Measurements from ENCODE around the gene NUP160. TPM values are rescaled to one million over a fixed set of nuclear protein-coding genes. Genes with fewer than 3 reads are reported as not detected.
A peak's percentile ranks its signal among the peaks of the same experiment; 100 is the strongest.
"Not testable (repeated sequence)": the region's sequence is repeated elsewhere in the genome, so short reads cannot be mapped to it uniquely, and the experiment has no call there.

The NUP160 gene
- total RNA-seq, 2 donors from 2014 or later = 13.8 to 15.3 TPM

DNA sequence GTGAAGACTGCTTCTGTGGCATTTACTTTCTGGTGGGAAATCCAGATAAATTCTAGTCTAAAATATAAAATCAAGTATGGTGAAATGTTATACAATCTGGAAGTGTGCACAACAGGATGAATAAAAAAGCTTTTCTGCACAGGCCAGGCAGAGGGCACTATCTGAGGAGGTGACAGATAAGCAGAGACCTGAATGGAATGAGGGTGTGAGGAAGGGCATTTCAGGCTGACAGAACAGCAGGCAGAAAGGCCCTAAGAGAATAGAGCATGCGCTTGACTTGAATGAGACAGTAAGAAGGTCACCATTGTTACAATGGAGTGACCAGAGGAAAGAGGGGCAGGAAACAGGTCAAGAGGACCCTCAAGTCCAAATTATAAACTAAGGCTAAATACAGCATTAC lies 47.4 kb downstream of the NUP160 start:
- DNase-seq = no peak
- TF ChIP-seq POLR2A (IDR thresholded peaks at IDR 0.05) = no peak
- TF ChIP-seq, protein P1, sequence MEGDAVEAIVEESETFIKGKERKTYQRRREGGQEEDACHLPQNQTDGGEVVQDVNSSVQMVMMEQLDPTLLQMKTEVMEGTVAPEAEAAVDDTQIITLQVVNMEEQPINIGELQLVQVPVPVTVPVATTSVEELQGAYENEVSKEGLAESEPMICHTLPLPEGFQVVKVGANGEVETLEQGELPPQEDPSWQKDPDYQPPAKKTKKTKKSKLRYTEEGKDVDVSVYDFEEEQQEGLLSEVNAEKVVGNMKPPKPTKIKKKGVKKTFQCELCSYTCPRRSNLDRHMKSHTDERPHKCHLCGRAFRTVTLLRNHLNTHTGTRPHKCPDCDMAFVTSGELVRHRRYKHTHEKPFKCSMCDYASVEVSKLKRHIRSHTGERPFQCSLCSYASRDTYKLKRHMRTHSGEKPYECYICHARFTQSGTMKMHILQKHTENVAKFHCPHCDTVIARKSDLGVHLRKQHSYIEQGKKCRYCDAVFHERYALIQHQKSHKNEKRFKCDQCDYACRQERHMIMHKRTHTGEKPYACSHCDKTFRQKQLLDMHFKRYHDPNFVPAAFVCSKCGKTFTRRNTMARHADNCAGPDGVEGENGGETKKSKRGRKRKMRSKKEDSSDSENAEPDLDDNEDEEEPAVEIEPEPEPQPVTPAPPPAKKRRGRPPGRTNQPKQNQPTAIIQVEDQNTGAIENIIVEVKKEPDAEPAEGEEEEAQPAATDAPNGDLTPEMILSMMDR (IDR thresholded peaks at IDR 0.05) = no peak

DNA sequence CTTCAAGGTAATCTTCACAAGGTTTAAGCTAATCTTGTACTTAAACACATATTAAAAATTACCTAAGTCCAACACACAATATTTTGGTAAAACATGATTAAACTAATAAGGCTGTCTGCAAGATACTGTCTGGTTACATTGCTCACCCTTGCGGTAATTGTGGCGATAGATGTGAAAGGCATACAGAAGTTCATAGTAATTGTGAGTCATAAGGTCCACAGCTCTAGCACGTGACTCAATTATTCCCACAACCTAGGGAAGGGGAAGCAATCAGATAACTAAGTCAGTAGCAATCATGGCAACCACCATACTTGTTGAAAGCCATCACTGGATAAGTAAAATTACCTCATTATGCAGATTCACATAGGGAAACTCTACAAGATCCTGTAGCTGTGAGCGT lies 50.5 kb downstream of the NUP160 start:
- ATAC-seq (no peak), DNase-seq (no peak)
- Histone ChIP-seq H3K4me3 (no peak overlapping the region), H3K9me3 (no peaks in the 10 kb centered on the region), H3K36me3 (replicated peaks in 1 of 2; ENCODE audit: insufficient read depth in 1 of 2, low read depth in 2 of 2) (peaks cover 6 to 39% of the 10 kb centered on the region in 2 donors), H3K27ac (no peak overlapping the region), H3K4me1 (peaks cover 6% of the 10 kb centered on the region), H3K27me3 (no peaks in the 10 kb centered on the region)
- WGBS, 2 donors = 94 to 97% methylated on average over 4 of the region's 4 CpGs
- TF ChIP-seq, protein P1 (IDR thresholded peaks at IDR 0.05) = no peak
- TF ChIP-seq POLR2A (IDR thresholded peaks at IDR 0.05) = no peak
- intact Hi-C loops (cut with DNase I) = no loop called here

More for the DNA sequence above, 47.4 kb downstream of the NUP160 start:
- intact Hi-C loops (cut with DNase I) = no loop called here
- Histone ChIP-seq H3K27ac (no peak overlapping the region), H3K36me3 (replicated peaks in 1 of 2; ENCODE audit: insufficient read depth in 1 of 2, low read depth in 2 of 2) (peaks cover 1 to 35% of the 10 kb centered on the region in 2 donors), H3K4me3 (no peak overlapping the region), H3K4me1 (no peaks in the 10 kb centered on the region), H3K9me3 (no peaks in the 10 kb centered on the region), H3K27me3 (no peaks in the 10 kb centered on the region)
- WGBS, 2 donors = 86 to 96% methylated on average over 1 of the region's 1 CpG
- ATAC-seq = no peak

DNA sequence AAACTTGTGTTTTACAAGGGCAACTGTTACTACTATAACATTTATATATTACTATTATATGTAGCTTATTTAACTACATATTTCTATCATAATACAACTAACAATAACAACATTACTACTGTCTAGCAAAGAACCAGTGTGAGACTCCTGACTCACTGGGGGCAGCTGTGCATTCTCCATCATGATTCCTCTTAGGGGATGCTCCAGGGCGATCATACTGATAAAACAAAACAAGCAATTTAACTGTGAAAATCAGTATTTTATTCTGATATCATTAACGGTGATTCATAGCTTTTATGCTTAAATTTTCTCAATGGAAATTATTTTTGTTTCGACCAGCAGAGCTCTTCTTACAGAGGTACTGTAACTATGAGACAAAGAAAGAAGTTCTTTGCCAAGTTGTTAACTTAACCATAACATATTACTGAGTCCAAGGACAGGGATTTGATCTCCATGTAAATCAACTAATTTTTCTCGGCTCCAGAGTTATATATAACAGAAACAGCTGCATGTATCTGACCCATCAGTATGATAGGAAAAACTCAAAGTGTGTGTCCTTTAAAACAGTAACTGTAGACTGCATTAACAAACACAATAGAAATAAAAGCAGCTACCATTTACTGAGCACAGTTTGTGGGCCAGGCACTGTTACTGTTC lies 56.2 kb downstream of the NUP160 start:
- intact Hi-C loops (cut with DNase I) = no loop called here
- no peaks in the 10 kb centered on the region for H3K27me3 ChIP-seq
- DNase-seq (no peak), ATAC-seq (no peak)
- no peak overlapping the region for H3K4me3 ChIP-seq
- H3K9me3 ChIP-seq = no peaks in the 10 kb centered on the region
- WGBS, 2 donors = 80 to 87% methylated on average over 4 of the region's 4 CpGs
- TF ChIP-seq, protein P1 (IDR thresholded peaks at IDR 0.05) = no peak
- TF ChIP-seq POLR2A (IDR thresholded peaks at IDR 0.05) = no peak
- peak overlapping the region in 1 of 4 donors; percentile 41 for H3K27ac ChIP-seq
- H3K36me3 ChIP-seq (replicated peaks in 1 of 2; ENCODE audit: insufficient read depth in 1 of 2, low read depth in 2 of 2) = peaks cover 6 to 30% of the 10 kb centered on the region in 2 donors
- peaks cover 8% of the 10 kb centered on the region for H3K4me1 ChIP-seq

DNA sequence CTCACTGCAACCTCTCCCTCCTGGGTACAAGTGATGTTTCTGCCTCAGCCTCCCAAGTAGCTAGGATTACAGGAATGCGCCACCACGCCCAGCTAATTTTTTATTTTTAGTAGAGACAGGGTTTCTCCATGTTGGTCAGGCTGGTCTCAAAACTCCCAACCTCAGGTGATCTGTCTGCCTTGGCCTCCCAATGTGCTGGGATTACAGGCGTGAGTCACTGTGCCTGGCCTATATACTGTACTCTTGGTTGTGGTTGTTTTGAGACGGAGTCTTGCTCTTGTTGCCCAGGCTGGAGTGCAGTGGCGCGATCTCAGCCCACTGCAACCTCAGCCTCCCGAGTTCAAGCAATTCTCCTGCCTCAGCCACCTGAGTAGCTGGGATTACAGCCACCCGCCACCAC lies 58.1 kb downstream of the NUP160 start:
- ATAC-seq; H3K4me1 ChIP-seq; H3K27me3 ChIP-seq; intact Hi-C loops (cut with DNase I); H3K9me3 ChIP-seq; DNase-seq; H3K27ac ChIP-seq; H3K4me3 ChIP-seq: not testable (repeated sequence)
- H3K36me3 ChIP-seq (replicated peaks in 1 of 2; ENCODE audit: insufficient read depth in 1 of 2, low read depth in 2 of 2) = peaks cover 6 to 34% of the 10 kb centered on the region in 2 donors
- 96 to 98% methylated on average over 7 to 8 of the region's 8 CpGs for WGBS, 2 donors

DNA sequence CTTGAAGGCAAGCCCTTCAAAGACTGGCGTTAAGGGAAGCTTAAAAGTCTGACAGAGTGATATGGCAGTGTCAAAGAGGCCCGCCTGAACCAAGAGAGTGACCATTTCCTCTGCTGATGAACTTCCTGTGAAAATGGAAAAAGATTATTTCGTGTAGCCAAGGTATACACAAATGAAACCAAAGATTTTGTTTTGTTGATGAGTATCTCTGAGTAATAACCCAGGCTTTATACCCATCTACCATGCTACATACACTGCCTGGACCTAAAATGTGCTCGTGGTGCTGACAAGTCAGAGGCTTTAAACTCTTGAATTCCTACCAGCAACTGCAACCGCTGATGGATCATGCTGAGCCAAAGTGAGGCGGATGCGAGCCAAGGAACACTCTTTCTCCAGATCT lies 60.0 kb downstream of the NUP160 start:
- H3K36me3 ChIP-seq (replicated peaks in 1 of 2; ENCODE audit: insufficient read depth in 1 of 2, low read depth in 2 of 2) = peaks cover 3 to 37% of the 10 kb centered on the region in 2 donors
- DNase-seq = no peak
- 89 to 91% methylated on average over 7 of the region's 7 CpGs for WGBS, 2 donors

More for the DNA sequence above, 60.0 kb downstream of the NUP160 start:
- H3K9me3 ChIP-seq = no peaks in the 10 kb centered on the region
- H3K27ac ChIP-seq = no peak overlapping the region
- no peaks in the 10 kb centered on the region for H3K27me3 ChIP-seq
- peaks cover 7% of the 10 kb centered on the region for H3K4me1 ChIP-seq
- no peak for ATAC-seq
- intact Hi-C loops (cut with DNase I) = no loop called here
- TF ChIP-seq POLR2A (IDR thresholded peaks at IDR 0.05) = no peak
- TF ChIP-seq, protein P1 (IDR thresholded peaks at IDR 0.05) = no peak
- no peak overlapping the region for H3K4me3 ChIP-seq

All from body of pancreas (tissue), 4 donors.